K562 (cell line): ENCODE data around the gene CDC27. TPM values are rescaled to one million over a fixed set of nuclear protein-coding genes. Genes with fewer than 3 reads are reported as not detected.

ENCODE experiments used
- CHCHD3 ChIP-seq: fragments of 250-450 bp; sonication (Bioruptor Pico); IDR thresholded peaks from 2 replicates; pipeline ENCODE4 v2.1.2; 2022; ENCODE audit warnings: mild to moderate bottlenecking
- FOXK1 ChIP-seq: sonication (generic); formaldehyde crosslinking; IDR thresholded peaks from 2 replicates; pipeline ENCODE4 v1.8.0; 2022; ENCODE audit warnings: missing genetic modification reagents, mild to moderate bottlenecking, borderline replicate concordance
- HINFP ChIP-seq: fragments of 450-650 bp; conservative IDR thresholded peaks from 2 replicates; pipeline ENCODE4 v1.6.1; 2016; ENCODE audit warnings: missing genetic modification characterization, low read depth, mild to moderate bottlenecking, control low read depth, missing compliant biosample characterization
- HNRNPLL ChIP-seq: fragments of 200-400 bp; formaldehyde crosslinking; IDR thresholded peaks from 2 replicates; pipeline ENCODE4 v1.6.1; 2017; ENCODE audit warnings: low read length, low read depth, mild to moderate bottlenecking; ENCODE audit not compliant: poor library complexity, severe bottlenecking
- IRF2 ChIP-seq: sonication (generic); formaldehyde crosslinking; IDR thresholded peaks from 2 replicates; pipeline ENCODE4 v1.8.1; 2022; ENCODE audit warnings: mild to moderate bottlenecking, missing genetic modification reagents
- MED1 ChIP-seq: sonication (generic); formaldehyde crosslinking; IDR thresholded peaks from 2 replicates; pipeline ENCODE4 v1.8.1; 2023; ENCODE audit warnings: missing genetic modification reagents, borderline replicate concordance
- MXI1 ChIP-seq: IDR thresholded peaks from 2 replicates; pipeline ENCODE4 v1.6.1; 2011; ENCODE audit warnings: low read depth, mild to moderate bottlenecking, improper control_type of control experiment, low read length
- NELFE ChIP-seq: IDR thresholded peaks from 2 replicates; pipeline ENCODE4 v1.6.1; 2011; ENCODE audit warnings: mild to moderate bottlenecking; ENCODE audit not compliant: insufficient read depth, insufficient read length
- PCBP1 ChIP-seq: fragments of 200-400 bp; formaldehyde crosslinking; IDR thresholded peaks from 2 replicates; pipeline ENCODE4 v1.6.1; 2018; ENCODE audit warnings: mild to moderate bottlenecking, low read depth, low read length; ENCODE audit not compliant: poor library complexity, severe bottlenecking
- POLR2AphosphoS5 ChIP-seq: IDR thresholded peaks from 2 replicates; pipeline ENCODE4 v1.6.1; 2011; ENCODE audit warnings: mild to moderate bottlenecking, low read depth, low read length, moderate library complexity; ENCODE audit not compliant: control insufficient read depth, insufficient read depth
- SNIP1 ChIP-seq: fragments of 450-650 bp; IDR thresholded peaks from 2 replicates; pipeline ENCODE4 v1.7.1; 2017; ENCODE audit warnings: low read depth, mild to moderate bottlenecking
- SRSF9 ChIP-seq: fragments of 200-400 bp; formaldehyde crosslinking; IDR thresholded peaks from 2 replicates; pipeline ENCODE4 v1.6.1; 2017; ENCODE audit warnings: low read depth, low read length, borderline replicate concordance
- TAF15 ChIP-seq: fragments of 200-400 bp; formaldehyde crosslinking; IDR thresholded peaks from 2 replicates; pipeline ENCODE4 v1.6.1; 2017; ENCODE audit warnings: mild to moderate bottlenecking, low read depth, low read length, moderate library complexity
- TFAM ChIP-seq: fragments of 250-450 bp; sonication (Bioruptor Pico); conservative IDR thresholded peaks from 2 replicates; pipeline ENCODE4 v1.5.0; 2021; ENCODE audit warnings: mild to moderate bottlenecking, moderate library complexity
- ZNF449 ChIP-seq: fragments of 250-450 bp; sonication (Bioruptor Pico); IDR thresholded peaks from 2 replicates; pipeline ENCODE4 v1.8.0; 2022; ENCODE audit warnings: moderate library complexity, mild to moderate bottlenecking, inconsistent platforms
- polyA plus RNA-seq, 8 experiments: library from polyadenylated mRNA; depleted of rRNA in 4 of 8; stranded (reverse) in 5 of 8; unstranded in 3 of 8; fragments of >200 nt; fragmentation: Nextera tagmentation in 2 of 8; fragmentation: Illumina TruSeq in 1 of 8; extraction: Ambion mirVana in 2 of 8; extraction: Trizol in 1 of 8; gene quantifications; 2 replicates each; pipeline versions ENCODE4 v1.2.1 to v1.2.3, GENCODE V29; 2011 to 2014; ENCODE audit warnings: inconsistent platforms in 1 of 8, missing spikeins in 1 of 8
- total RNA-seq, 7 experiments: library from RNA; depleted of rRNA in 6 of 7; stranded (reverse); fragments of >200 nt in 6 of 7; fragmentation: Illumina TruSeq in 2 of 7; extraction: Trizol in 2 of 7; gene quantifications; 2 replicates each; pipeline versions ENCODE4 v1.2.1 to v1.2.3, GENCODE V29; 2011 to 2021; ENCODE audit warnings: low replicate concordance in 1 of 7
- TF ChIP-seq, protein P1 (sequence below): fragments of 450-650 bp; IDR thresholded peaks from 2 replicates; pipeline ENCODE4 v1.6.1; 2017; ENCODE audit warnings: mild to moderate bottlenecking, moderate library complexity
- TF ChIP-seq, protein P2 (sequence below), 2 experiments: IDR thresholded peaks; 2 replicates each; pipeline ENCODE4 v1.6.1; 2012; ENCODE audit warnings: improper control_type of control experiment in 2 of 2, low read depth in 2 of 2, low read length in 2 of 2, borderline replicate concordance in 1 of 2
- TF ChIP-seq, protein P3 (sequence below), 2 experiments: fragments of 450-650 bp in 1 of 2; sonication (generic) in 1 of 2; formaldehyde crosslinking; conservative IDR thresholded peaks; 2 replicates each; pipeline versions ENCODE4 v1.4.0 to v1.8.1; 2020 to 2022; ENCODE audit warnings: mild to moderate bottlenecking in 1 of 2, missing genetic modification reagents in 1 of 2

Gene CDC27
- total and polyA plus RNA-seq, 9 of the 15 experiments (the other 6 are each of a cell fraction or from before 2014, with no cell fraction given), result 28.6 to 155 (median 94.1) TPM

- TF ChIP-seq POLR2AphosphoS5 (peak; percentile 65), MXI1 (no peak), PCBP1 (no peak), MED1 (CRISPR knock-in tag) (no peak), SRSF9 (no peak), ZNF449 (no peak), IRF2 (CRISPR knock-in tag) (no peak), TAF15 (no peak), TFAM (no peak), FOXK1 (CRISPR knock-in tag) (peak; percentile 84), HINFP (tag) (no peak), HNRNPLL (peak; percentile 94), NELFE (no peak), SNIP1 (no peak), CHCHD3 (CRISPR knock-in tag) (no peak)
- TF ChIP-seq, protein P1, sequence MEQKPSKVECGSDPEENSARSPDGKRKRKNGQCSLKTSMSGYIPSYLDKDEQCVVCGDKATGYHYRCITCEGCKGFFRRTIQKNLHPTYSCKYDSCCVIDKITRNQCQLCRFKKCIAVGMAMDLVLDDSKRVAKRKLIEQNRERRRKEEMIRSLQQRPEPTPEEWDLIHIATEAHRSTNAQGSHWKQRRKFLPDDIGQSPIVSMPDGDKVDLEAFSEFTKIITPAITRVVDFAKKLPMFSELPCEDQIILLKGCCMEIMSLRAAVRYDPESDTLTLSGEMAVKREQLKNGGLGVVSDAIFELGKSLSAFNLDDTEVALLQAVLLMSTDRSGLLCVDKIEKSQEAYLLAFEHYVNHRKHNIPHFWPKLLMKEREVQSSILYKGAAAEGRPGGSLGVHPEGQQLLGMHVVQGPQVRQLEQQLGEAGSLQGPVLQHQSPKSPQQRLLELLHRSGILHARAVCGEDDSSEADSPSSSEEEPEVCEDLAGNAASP, result no peak
- TF ChIP-seq, protein P2, sequence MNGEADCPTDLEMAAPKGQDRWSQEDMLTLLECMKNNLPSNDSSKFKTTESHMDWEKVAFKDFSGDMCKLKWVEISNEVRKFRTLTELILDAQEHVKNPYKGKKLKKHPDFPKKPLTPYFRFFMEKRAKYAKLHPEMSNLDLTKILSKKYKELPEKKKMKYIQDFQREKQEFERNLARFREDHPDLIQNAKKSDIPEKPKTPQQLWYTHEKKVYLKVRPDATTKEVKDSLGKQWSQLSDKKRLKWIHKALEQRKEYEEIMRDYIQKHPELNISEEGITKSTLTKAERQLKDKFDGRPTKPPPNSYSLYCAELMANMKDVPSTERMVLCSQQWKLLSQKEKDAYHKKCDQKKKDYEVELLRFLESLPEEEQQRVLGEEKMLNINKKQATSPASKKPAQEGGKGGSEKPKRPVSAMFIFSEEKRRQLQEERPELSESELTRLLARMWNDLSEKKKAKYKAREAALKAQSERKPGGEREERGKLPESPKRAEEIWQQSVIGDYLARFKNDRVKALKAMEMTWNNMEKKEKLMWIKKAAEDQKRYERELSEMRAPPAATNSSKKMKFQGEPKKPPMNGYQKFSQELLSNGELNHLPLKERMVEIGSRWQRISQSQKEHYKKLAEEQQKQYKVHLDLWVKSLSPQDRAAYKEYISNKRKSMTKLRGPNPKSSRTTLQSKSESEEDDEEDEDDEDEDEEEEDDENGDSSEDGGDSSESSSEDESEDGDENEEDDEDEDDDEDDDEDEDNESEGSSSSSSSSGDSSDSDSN (IDR thresholded peaks at IDR 0.05; ENCODE audit: borderline replicate concordance in 1 of 2, low read depth in 2 of 2, low read length in 2 of 2), result peak; percentile 93 to 98
- TF ChIP-seq, protein P3, sequence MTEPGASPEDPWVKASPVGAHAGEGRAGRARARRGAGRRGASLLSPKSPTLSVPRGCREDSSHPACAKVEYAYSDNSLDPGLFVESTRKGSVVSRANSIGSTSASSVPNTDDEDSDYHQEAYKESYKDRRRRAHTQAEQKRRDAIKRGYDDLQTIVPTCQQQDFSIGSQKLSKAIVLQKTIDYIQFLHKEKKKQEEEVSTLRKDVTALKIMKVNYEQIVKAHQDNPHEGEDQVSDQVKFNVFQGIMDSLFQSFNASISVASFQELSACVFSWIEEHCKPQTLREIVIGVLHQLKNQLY (CRISPR knock-in tag; conservative IDR thresholded peaks at IDR 0.05), result no peak
Observed at GRCh38 chr17:47188876-47189731, at the start of gene CDC27 (continued).
